Right cardiac atrium (tissue), 5 donors: ENCODE results near the gene MBOAT7. TPM values are rescaled to one million over a fixed set of nuclear protein-coding genes. Genes with fewer than 3 reads are reported as not detected.
"Not testable (repeated sequence)": the region's sequence is repeated elsewhere in the genome, so short reads cannot be mapped to it uniquely, and the experiment has no call there.

Source experiments
- ATAC-seq, 2 donors: fragments of 200-7000 bp; cut with Tn5 transposase; one replicate each; pipeline versions ENCODE4 v1.8.0 to v1.9.1; 2020; ENCODE audit warnings: moderate library complexity in 2 of 2, mild to moderate bottlenecking in 1 of 2
- DNase-seq, 3 donors: peaks; one replicate each; pipeline ENCODE4 v3.0.0-alpha.2; 2020
- H3K27ac ChIP-seq: one replicate; pipeline ENCODE4 v1.5.1; 2013; ENCODE audit warnings: mild to moderate bottlenecking, low read length, control low read depth, moderate library complexity
- H3K27me3 ChIP-seq: one replicate; pipeline ENCODE4 v1.6.1; 2013; ENCODE audit not compliant: control insufficient read depth, insufficient read depth
- H3K4me1 ChIP-seq: one replicate; pipeline ENCODE4 v1.6.1; 2013; ENCODE audit warnings: low read length; ENCODE audit not compliant: control insufficient read depth, insufficient read depth
- H3K4me3 ChIP-seq: one replicate; pipeline ENCODE4 v1.5.1; 2013; ENCODE audit warnings: low read length, control low read depth
- H3K9me3 ChIP-seq: one replicate; pipeline ENCODE4 v1.6.1; 2013; ENCODE audit warnings: low read length; ENCODE audit not compliant: control insufficient read depth
- WGBS: extraction: QIAGEN DNeasy Blood & Tissue Kit; methylation state at CpG from one replicate; pipeline ENCODE4 v1.1.7; 2013; 5-methylcytosine and 5-hydroxymethylcytosine counted together
- intact Hi-C, 4 donors: fragments of 100-400 bp; cut with DNase I; formaldehyde crosslinking; loops; one replicate each; pipeline versions ENCODE4 v1.11.0 to v1.14.0; 2022 to 2023
- polyA plus RNA-seq: library from polyadenylated mRNA; stranded (reverse); fragments of 200-250 nt; gene quantifications from one replicate; pipeline ENCODE4 v1.2.3, GENCODE V29; 2013
- total RNA-seq, 4 donors: library from RNA; stranded (reverse); fragmentation: NEBNext Ultra II Directional; extraction: Animal tissue kit (Norgen Biotek cat#: 25700); gene quantifications; one replicate each; pipeline ENCODE4 v1.2.1, GENCODE V29; 2021
- donor health status: healthy with polysubstance abuse.
- donor health status: DM: no; HTN: yes; CAD: no.
- donor health status: DM: no; HTN: no; CAD: no.
- donor health status: DM: no; HTN: yes; CAD: no; lungs with severe emphysema.
- donor health status: DM: yes; HTN: yes; CAD: no.

MBOAT7 gene
- total and polyA plus RNA-seq, 5 donors = 16.1 to 23.6 (median 19.9) TPM

DNA sequence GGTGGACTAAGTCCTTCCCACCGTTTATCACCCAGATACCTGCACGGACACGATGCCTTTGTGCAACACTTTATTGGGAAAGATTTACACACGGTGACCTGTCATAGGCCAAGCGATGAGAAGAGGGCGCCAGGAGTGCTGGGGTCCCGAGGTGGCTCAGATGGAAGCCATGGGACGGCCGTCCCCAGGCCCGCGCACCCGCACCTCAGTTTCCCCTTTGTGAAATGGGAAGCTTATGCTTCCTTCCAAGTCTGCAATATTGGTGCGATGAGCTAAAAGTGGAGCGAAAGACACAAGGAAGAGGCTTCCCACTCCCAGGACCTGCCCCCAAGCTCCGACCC, 16.1 kb downstream of the MBOAT7 start:
- Histone ChIP-seq H3K27me3 (no peaks in the 10 kb centered on the region), H3K9me3 (no peaks in the 10 kb centered on the region), H3K4me1 (no peaks in the 10 kb centered on the region), H3K4me3 (no peak overlapping the region), H3K27ac (no peak overlapping the region)
- DNase-seq = peak in 1 of 3 donors; percentile 4
- intact Hi-C loops = loop anchor here in 1 of 4 donors (5.0 kb wide), 1 partner anchor 59 kb away; no protein-coding TSS in a partner anchor
- ATAC-seq = no peak
- WGBS = 34% methylated on average over 15 of the region's 15 CpGs

DNA sequence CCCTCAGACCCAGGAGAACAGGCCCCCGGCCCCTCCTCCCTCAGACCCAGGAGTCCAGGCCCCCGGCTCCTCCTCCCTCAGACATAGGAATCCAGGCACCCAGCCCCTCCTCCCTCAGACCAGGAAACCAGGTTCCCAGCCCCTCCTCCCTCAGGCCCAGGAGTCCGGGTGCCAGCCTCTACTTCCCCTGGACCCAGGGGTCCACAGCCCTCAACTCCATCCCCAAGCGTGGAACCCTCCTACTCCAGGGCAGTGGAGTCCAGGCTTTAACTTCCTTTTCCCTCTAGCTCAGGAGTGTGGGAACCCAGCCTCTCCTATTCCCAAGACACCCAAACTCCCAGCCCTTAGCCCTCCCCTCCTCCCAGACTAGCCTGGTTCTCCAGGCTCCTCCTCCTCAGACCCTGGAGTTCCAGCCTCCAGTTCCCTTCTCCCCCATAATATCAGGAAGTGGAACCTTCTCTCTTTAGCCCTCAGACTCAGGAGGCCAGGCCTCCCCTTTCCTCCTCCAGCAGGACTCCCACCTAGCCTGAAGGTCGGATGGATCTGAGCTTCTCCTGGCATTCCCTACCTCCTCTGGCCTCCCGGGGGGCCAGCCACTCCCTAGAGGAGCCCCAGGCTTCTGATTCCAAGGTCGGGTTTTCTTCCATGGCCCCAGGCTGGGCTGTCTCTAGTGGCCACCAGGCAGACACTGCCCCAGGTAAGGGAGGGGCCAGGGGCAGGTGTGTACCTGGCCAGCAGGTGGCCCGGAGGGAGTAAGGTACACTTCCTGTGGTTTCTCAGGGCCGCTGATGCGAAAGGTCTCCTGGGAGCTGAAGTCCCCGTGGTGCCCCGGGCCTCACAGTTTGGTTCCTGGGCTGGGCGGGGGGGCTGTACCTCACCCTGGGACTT, 16.7 kb downstream of the MBOAT7 start, which contains the start of gene TMC4:
TMC4 (minus strand) TSS at position 690 of the 888 bp plus-strand sequence; CDS start at position 647, 43 bp downstream.
- H3K4me1 ChIP-seq = no peaks in the 10 kb centered on the region
- no peaks in the 10 kb centered on the region for H3K9me3 ChIP-seq
- ATAC-seq (peak; percentile 58 to 66), DNase-seq (peak; percentile 20 to 78 (median 56))
- H3K4me3 ChIP-seq = peak within 1 kb of the TSS; percentile 6
- intact Hi-C loops = loop anchor here in 1 of 4 donors (5.0 kb wide), 1 partner anchor 60 kb away; no protein-coding TSS in a partner anchor
- no peak within 1 kb of the TSS for H3K27ac ChIP-seq
- H3K27me3 ChIP-seq = no peaks in the 10 kb centered on the region
- WGBS = 16% methylated on average over 13 of the region's 13 CpGs

GRCh38 chr19:54171736-54172431, 17.5 kb downstream of the MBOAT7 start:
- not testable (repeated sequence) for H3K9me3 ChIP-seq, H3K4me1 ChIP-seq, H3K4me3 ChIP-seq, H3K27me3 ChIP-seq, H3K27ac ChIP-seq
- intact Hi-C loops = loop anchor here in 2 of 4 donors (2.0 to 5.0 kb wide), 2 partner anchors 60 to 61 kb away; no protein-coding TSS in a partner anchor
- DNase-seq = peak in 2 of 3 donors; percentile 47 to 57
- peak; percentile 8 to 9 for ATAC-seq
- 71% methylated on average over 19 of the region's 23 CpGs for WGBS

DNA sequence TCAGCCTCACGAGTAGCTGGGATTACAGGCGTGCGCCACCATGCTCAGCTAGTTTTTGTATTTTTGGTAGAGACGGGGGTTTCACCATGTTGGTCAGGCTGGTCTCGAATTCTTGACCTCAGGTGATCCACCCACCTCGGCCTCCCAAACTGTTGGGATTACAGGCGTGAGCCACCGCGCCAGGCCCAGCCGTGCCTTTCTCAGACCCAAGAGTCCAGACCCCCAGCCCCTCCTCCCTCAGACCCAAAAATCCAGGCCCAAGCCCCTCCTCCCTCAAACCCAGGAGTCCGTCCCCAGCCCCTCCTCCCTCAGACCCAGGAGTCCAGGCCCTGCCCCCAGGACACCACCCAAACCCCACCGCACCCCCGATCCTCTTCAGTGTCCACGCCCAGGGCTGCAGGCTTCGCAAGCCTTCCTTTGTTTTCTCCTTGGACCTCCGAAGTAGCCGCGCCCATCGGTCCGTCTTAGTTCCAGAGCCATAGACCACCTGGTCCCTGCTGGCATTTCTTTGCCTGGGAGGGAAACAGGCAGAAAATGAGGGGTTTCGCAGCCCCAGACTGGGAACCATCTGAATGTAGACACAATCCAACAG, 20.1 kb downstream of the MBOAT7 start:
- Histone ChIP-seq H3K27ac (no peak overlapping the region), H3K4me1 (no peaks in the 10 kb centered on the region), H3K9me3 (no peaks in the 10 kb centered on the region), H3K27me3 (no peaks in the 10 kb centered on the region), H3K4me3 (no peak overlapping the region)
- DNase-seq = peak in 2 of 3 donors; percentile 50 to 57
- no peak for ATAC-seq
- WGBS = 88% methylated on average over 21 of the region's 21 CpGs
- intact Hi-C loops = loop anchor here in 2 of 4 donors (5.0 to 10.0 kb wide), 2 partner anchors 63 to 66 kb away; no protein-coding TSS in a partner anchor

DNA sequence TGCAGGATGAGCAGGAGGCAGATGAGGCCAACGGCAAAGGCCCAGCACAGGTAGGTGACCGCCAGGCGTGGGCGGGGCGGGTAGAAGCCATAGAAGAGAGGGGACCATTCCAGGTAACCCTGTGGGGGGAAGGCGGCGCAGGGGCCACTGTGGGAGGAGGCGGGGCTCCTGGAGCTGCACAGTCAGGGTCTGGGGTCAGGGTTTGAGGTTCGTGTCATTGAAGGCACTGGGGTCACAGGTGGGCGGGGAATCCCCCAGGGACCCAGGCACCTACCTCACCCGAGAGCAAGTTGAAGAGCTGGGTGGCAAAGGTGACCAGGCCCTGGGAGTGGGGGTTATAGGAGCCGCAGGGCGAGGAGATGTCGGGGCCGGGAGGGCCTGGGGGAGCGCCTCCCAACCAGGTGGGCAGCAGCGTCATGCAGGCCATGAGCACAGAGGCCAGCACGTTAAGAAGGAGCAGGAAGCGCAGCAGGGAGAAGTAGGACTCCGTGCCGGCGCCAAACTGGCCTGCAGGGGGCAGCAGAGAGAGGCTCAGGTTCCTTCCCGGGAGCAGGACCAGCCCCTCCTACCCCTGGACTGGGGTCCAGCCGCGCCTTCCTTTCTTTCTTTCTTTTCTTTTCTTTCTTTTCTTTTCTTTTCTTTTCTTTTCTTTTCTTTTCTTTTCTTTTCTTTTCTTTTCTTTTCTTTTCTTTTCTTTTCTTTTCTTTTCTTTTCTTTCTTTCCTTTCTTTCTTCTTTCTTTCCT, 21.0 kb downstream of the MBOAT7 start:
- H3K4me1 ChIP-seq = no peaks in the 10 kb centered on the region
- no peak overlapping the region for H3K27ac ChIP-seq
- no peaks in the 10 kb centered on the region for H3K27me3 ChIP-seq
- ATAC-seq (peak; percentile 82 to 88), DNase-seq (peak; percentile 92 to 98 (median 98))
- 25% methylated on average over 25 of the region's 25 CpGs for WGBS
- H3K9me3 ChIP-seq = no peaks in the 10 kb centered on the region
- no peak overlapping the region for H3K4me3 ChIP-seq
- intact Hi-C loops = loop anchor here in 2 of 4 donors (5.0 to 10.0 kb wide), 2 partner anchors 64 to 66 kb away; no protein-coding TSS in a partner anchor

DNA sequence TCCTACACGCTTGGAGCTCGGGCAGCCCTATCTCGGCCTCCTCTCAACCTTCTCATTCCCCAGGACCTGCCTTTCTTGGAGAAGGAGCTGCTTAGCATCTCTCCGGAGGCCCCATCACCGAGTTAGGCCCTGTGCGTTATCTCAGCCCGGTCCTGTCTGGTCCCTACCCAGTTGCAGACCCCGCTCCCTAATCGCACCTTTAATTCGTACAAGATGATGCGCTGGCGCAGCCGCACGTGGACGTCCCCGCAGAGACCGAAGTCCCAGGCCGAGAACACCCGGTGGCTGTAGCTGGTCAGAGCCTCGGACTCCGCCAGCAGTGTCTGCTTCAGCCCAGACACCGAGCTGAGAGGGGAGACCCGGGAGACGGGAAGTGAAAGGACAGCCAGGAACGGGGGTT, 24.2 kb downstream of the MBOAT7 start:
- no peaks in the 10 kb centered on the region for H3K4me1 ChIP-seq
- H3K27me3 ChIP-seq = no peaks in the 10 kb centered on the region
- DNase-seq = peak in 1 of 3 donors; percentile 38
- WGBS = 90% methylated on average over 25 of the region's 25 CpGs
- H3K9me3 ChIP-seq = no peaks in the 10 kb centered on the region
- no peak for ATAC-seq
- no peak overlapping the region for H3K4me3 ChIP-seq
- H3K27ac ChIP-seq = no peak overlapping the region
- intact Hi-C loops = loop anchor here in 2 of 4 donors (5.0 to 10.0 kb wide), 2 partner anchors 67 to 70 kb away; no protein-coding TSS in a partner anchor

- H3K4me1 ChIP-seq = no peaks in the 10 kb centered on the region
- ATAC-seq (no peak), DNase-seq (peak in 2 of 3 donors; percentile 76 to 94)
- H3K9me3 ChIP-seq = no peaks in the 10 kb centered on the region
- no peak overlapping the region for H3K4me3 ChIP-seq
- H3K27me3 ChIP-seq = no peaks in the 10 kb centered on the region
- intact Hi-C loops = loop anchor here in 2 of 4 donors (5.0 to 10.0 kb wide), 2 partner anchors 68 to 70 kb away; no protein-coding TSS in a partner anchor
- H3K27ac ChIP-seq = no peak overlapping the region
- 7% methylated on average over 37 of the region's 37 CpGs for WGBS
Measured at GRCh38 chr19:54164369-54165068, 24.9 kb downstream of the MBOAT7 start.

- Histone ChIP-seq H3K27ac (no peak overlapping the region), H3K4me3 (peak overlapping the region; percentile 31), H3K9me3 (no peaks in the 10 kb centered on the region), H3K4me1 (peaks cover 8% of the 10 kb centered on the region), H3K27me3 (no peaks in the 10 kb centered on the region)
- WGBS = 74% methylated on average over 14 of the region's 14 CpGs
- peak in 1 of 3 donors; percentile 38 for DNase-seq
- no peak for ATAC-seq
- intact Hi-C loops = loop anchor here in 1 of 4 donors (10.0 kb wide), 1 partner anchor 72 kb away; no protein-coding TSS in a partner anchor
Measured at GRCh38 chr19:54162884-54163283, 26.5 kb downstream of the MBOAT7 start.

DNA sequence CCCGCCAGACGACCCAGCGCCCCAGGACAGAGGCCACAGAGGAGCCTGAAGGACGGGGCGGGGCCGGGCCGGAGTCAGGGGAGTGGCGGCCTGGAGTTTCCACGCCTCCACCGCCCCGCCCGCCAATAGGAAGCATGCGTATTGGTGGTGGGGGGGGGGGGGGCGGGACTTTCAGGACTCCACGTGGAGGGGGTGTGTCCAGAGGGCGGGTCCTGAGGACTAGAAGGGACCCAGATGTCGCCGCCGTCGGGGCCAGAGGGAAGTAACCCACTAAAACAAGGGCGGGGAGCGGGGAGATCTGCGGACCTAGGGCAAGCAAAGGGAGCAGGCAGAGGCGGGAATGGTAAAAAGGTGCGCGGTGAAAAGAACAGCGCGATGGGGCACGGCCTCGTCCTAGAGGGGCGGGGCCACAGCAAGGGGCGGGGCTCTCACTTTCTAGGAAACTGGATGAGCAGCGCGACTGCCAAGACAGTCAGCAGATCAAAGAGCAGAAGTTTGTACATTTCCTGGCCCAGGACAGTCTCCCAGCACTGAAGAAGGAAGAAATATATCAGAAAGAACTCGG, 27.1 kb downstream of the MBOAT7 start:
- Histone ChIP-seq H3K4me3 (peak overlapping the region; percentile 31), H3K9me3 (no peaks in the 10 kb centered on the region), H3K27ac (no peak overlapping the region), H3K4me1 (peaks cover 8% of the 10 kb centered on the region), H3K27me3 (no peaks in the 10 kb centered on the region)
- DNase-seq = peak; percentile 90 to 95 (median 94)
- peak; percentile 42 to 58 for ATAC-seq
- WGBS = 4% methylated on average over 35 of the region's 35 CpGs
- intact Hi-C loops = loop anchor here in 1 of 4 donors (10.0 kb wide), 1 partner anchor 72 kb away; no protein-coding TSS in a partner anchor
